K562 (cell line): ENCODE measurements around the gene ACAT2.

Source experiments
- ARNT ChIP-seq, 2 experiments: fragments of 450-650 bp; IDR thresholded peaks; 2 replicates each; pipeline ENCODE4 v1.6.1; 2016; ENCODE audit warnings: mild to moderate bottlenecking in 1 of 2
- CEBPB ChIP-seq: fragments of 450-650 bp; IDR thresholded peaks from 2 replicates; pipeline ENCODE4 v1.6.1; 2016; ENCODE audit warnings: missing genetic modification characterization, missing compliant biosample characterization
- CTCF ChIP-seq, 3 experiments: IDR thresholded peaks in 2 of 3; conservative IDR thresholded peaks in 1 of 3; 2 replicates each; pipeline ENCODE4 v1.5.1; 2011 to 2012; ENCODE audit warnings: low read length in 3 of 3, mild to moderate bottlenecking in 3 of 3, control low read depth in 2 of 3, improper control_type of control experiment in 1 of 3, inconsistent platforms in 1 of 3, low read depth in 1 of 3, mixed read lengths in 1 of 3, moderate library complexity in 1 of 3; ENCODE audit not compliant: insufficient read depth in 2 of 3
- DMBX1 ChIP-seq: fragments of 250-450 bp; sonication (Bioruptor Pico); IDR thresholded peaks from 2 replicates; pipeline ENCODE4 v1.8.0; 2022; ENCODE audit warnings: inconsistent platforms, mild to moderate bottlenecking, moderate library complexity, borderline replicate concordance
- E2F8 ChIP-seq: fragments of 450-650 bp; IDR thresholded peaks from 2 replicates; pipeline ENCODE4 v1.7.1; 2018; ENCODE audit warnings: mild to moderate bottlenecking, low read depth; ENCODE audit not compliant: partially characterized antibody
- EHMT2 ChIP-seq: fragments of 450-650 bp; IDR thresholded peaks from 2 replicates; pipeline ENCODE4 v1.6.1; 2018; ENCODE audit warnings: antibody characterized with exemption
- EZH2 ChIP-seq: IDR thresholded peaks from 2 replicates; pipeline ENCODE4 v1.6.1; 2012; ENCODE audit warnings: low read depth, mild to moderate bottlenecking, inconsistent platforms, low read length, borderline replicate concordance
- KHSRP ChIP-seq: fragments of 450-650 bp; IDR thresholded peaks from 2 replicates; pipeline ENCODE4 v1.6.1; 2017
- RBM22 ChIP-seq: fragments of 200-400 bp; formaldehyde crosslinking; IDR thresholded peaks from 2 replicates; pipeline ENCODE4 v1.6.1; 2018; ENCODE audit warnings: low read length, low read depth; ENCODE audit not compliant: poor library complexity, severe bottlenecking
- SRF ChIP-seq, 2 experiments: fragments of 250-450, 450-650 bp in 1 of 2; sonication (Bioruptor Pico) in 1 of 2; sonication (generic) in 1 of 2; formaldehyde crosslinking; IDR thresholded peaks; 2 replicates each; pipeline versions ENCODE4 v1.5.0 to v1.5.1; 2020 to 2022; ENCODE audit warnings: mild to moderate bottlenecking in 1 of 2, missing genetic modification reagents in 1 of 2
- TCF7L2 ChIP-seq: fragments of 150-350 bp; IDR thresholded peaks from 2 replicates; pipeline ENCODE4 v1.6.1; 2016; ENCODE audit warnings: low read depth, mild to moderate bottlenecking, low read length, moderate library complexity
- ZFP91 ChIP-seq: sonication (generic); formaldehyde crosslinking; IDR thresholded peaks from 2 replicates; pipeline ENCODE4 v1.8.0; 2022; ENCODE audit warnings: mild to moderate bottlenecking, missing genetic modification reagents
- ZNF232 ChIP-seq: sonication (generic); formaldehyde crosslinking; IDR thresholded peaks from 2 replicates; pipeline ENCODE4 v1.8.0; 2022; ENCODE audit warnings: mild to moderate bottlenecking, missing genetic modification reagents
- ZNF696 ChIP-seq: fragments of 250-450 bp; sonication (Bioruptor Pico); conservative IDR thresholded peaks from 2 replicates; pipeline ENCODE4 v1.4.0; 2020; ENCODE audit warnings: mild to moderate bottlenecking, moderate library complexity

- TF ChIP-seq TCF7L2 (no peak), SRF (CRISPR knock-in tag; IDR thresholded peaks at IDR 0.05) (no peak), DMBX1 (no peak), KHSRP (no peak), CTCF (IDR thresholded peaks at IDR 0.05 in 2 of 3, conservative IDR thresholded peaks at IDR 0.05 in 1 of 3; ENCODE audit: insufficient read depth in 2 of 3, low read depth in 1 of 3, low read length in 3 of 3) (no peak), E2F8 (no peak), EZH2 (no peak), CEBPB (no peak), ZNF232 (CRISPR knock-in tag) (no peak), ZNF696 (CRISPR knock-in tag) (no peak), RBM22 (no peak), EHMT2 (no peak), ARNT (IDR thresholded peaks at IDR 0.05) (no peak), ZFP91 (CRISPR knock-in tag) (no peak)
Observed at GRCh38 chr6:159804504-159804903, 42.7 kb downstream of the ACAT2 start.
